ENCODE measurements around the gene TMEM158.
A peak's percentile ranks its signal among the peaks of the same experiment; 100 is the strongest.

The TMEM158 gene

GRCh38 chr3:45185461-45185860, 40.6 kb downstream of the TMEM158 start:
- H3K4me2 ChIP-seq (ENCODE audit: low read depth, low read length), result peak overlapping the region; percentile 22
- TF ChIP-seq CTCF (IDR thresholded peaks at IDR 0.05; ENCODE audit: low read length), result no peak
- TF ChIP-seq EZH2 (optimal IDR thresholded peaks at IDR 0.05; ENCODE audit: low read depth, low read length), result no peak
- TF ChIP-seq EZH2phosphoT487 (IDR thresholded peaks at IDR 0.05; ENCODE audit: low read length), result no peak
- H3K4me3 ChIP-seq (ENCODE audit: low read length), result no peak overlapping the region
- no peaks in the 10 kb centered on the region for H3K36me3 ChIP-seq (replicated peaks; ENCODE audit: insufficient read depth, low read length)
- peaks cover 41% of the 10 kb centered on the region for H3K4me1 ChIP-seq (ENCODE audit: low read length)
- no peaks in the 10 kb centered on the region for H3K79me2 ChIP-seq (ENCODE audit: low read length)
- H4K20me1 ChIP-seq (ENCODE audit: insufficient read depth, low read length), result no peaks in the 10 kb centered on the region
- DNase-seq, result no peak
- no peak overlapping the region for H3K9ac ChIP-seq (ENCODE audit: low read length)
- no peaks in the 10 kb centered on the region for H3K9me3 ChIP-seq (replicated peaks; ENCODE audit: insufficient read depth, low read length)
- peak overlapping the region; percentile 60; the same call in 1 of the 2 replicates for H3K27ac ChIP-seq (ENCODE audit: low read length)
- no peaks in the 10 kb centered on the region for H3K27me3 ChIP-seq (replicated peaks; ENCODE audit: insufficient read depth, low read length)
- no peaks in the 10 kb centered on the region for H3K9me2 ChIP-seq (replicated peaks; ENCODE audit: insufficient read depth, low read length)
- H3F3A ChIP-seq (ENCODE audit: insufficient read depth, low read length), result peaks cover 29% of the 10 kb centered on the region
- 0 out of 2 replicates have a peak overlapping the region, but pooled peaks have one; percentile 16 for H2AFZ ChIP-seq (ENCODE audit: low read length)

GRCh38 chr3:45185052-45185451, 41.0 kb downstream of the TMEM158 start:
- TF ChIP-seq EZH2 (optimal IDR thresholded peaks at IDR 0.05; ENCODE audit: low read depth, low read length) (no peak), EZH2phosphoT487 (IDR thresholded peaks at IDR 0.05; ENCODE audit: low read length) (no peak), CTCF (IDR thresholded peaks at IDR 0.05; ENCODE audit: low read length) (no peak)
- no peaks in the 10 kb centered on the region for H3K79me2 ChIP-seq (ENCODE audit: low read length)
- H3K4me2 ChIP-seq (ENCODE audit: low read depth, low read length), result peak overlapping the region; percentile 22
- H3K9me3 ChIP-seq (replicated peaks; ENCODE audit: insufficient read depth, low read length), result no peaks in the 10 kb centered on the region
- H3K27me3 ChIP-seq (replicated peaks; ENCODE audit: insufficient read depth, low read length), result no peaks in the 10 kb centered on the region
- peaks cover 29% of the 10 kb centered on the region for H3F3A ChIP-seq (ENCODE audit: insufficient read depth, low read length)
- H4K20me1 ChIP-seq (ENCODE audit: insufficient read depth, low read length), result no peaks in the 10 kb centered on the region
- 0 out of 2 replicates have a peak overlapping the region, but pooled peaks have one; percentile 16 for H2AFZ ChIP-seq (ENCODE audit: low read length)
- peak overlapping the region; percentile 60; the same call in 1 of the 2 replicates for H3K27ac ChIP-seq (ENCODE audit: low read length)
- no peak overlapping the region for H3K4me3 ChIP-seq (ENCODE audit: low read length)
- peaks cover 41% of the 10 kb centered on the region for H3K4me1 ChIP-seq (ENCODE audit: low read length)
- no peak overlapping the region for H3K9ac ChIP-seq (ENCODE audit: low read length)
- no peaks in the 10 kb centered on the region for H3K9me2 ChIP-seq (replicated peaks; ENCODE audit: insufficient read depth, low read length)
- H3K36me3 ChIP-seq (replicated peaks; ENCODE audit: insufficient read depth, low read length), result no peaks in the 10 kb centered on the region
- DNase-seq, result no peak

- 0 out of 2 replicates have a peak overlapping the region, but pooled peaks have one; percentile 82 for H2AFZ ChIP-seq (ENCODE audit: low read length)
These were observed 42.2 kb downstream of the TMEM158 start for GRCh38 chr3:45183872-45184262.

More at GRCh38 chr3:45183872-45184262, 42.2 kb downstream of the TMEM158 start:
- H3K4me1 ChIP-seq (ENCODE audit: low read length), result peaks cover 41% of the 10 kb centered on the region
- no peaks in the 10 kb centered on the region for H3K27me3 ChIP-seq (replicated peaks; ENCODE audit: insufficient read depth, low read length)
- no peak overlapping the region for H3K9ac ChIP-seq (ENCODE audit: low read length)
- H3K27ac ChIP-seq (ENCODE audit: low read length), result peak overlapping the region; percentile 60; the same call in 1 of the 2 replicates
- H3K4me3 ChIP-seq (ENCODE audit: low read length), result no peak overlapping the region
- no peaks in the 10 kb centered on the region for H3K9me2 ChIP-seq (replicated peaks; ENCODE audit: insufficient read depth, low read length)
- TF ChIP-seq CTCF (IDR thresholded peaks at IDR 0.05; ENCODE audit: low read length), result no peak
- no peak for TF ChIP-seq EZH2 (optimal IDR thresholded peaks at IDR 0.05; ENCODE audit: low read depth, low read length)
- TF ChIP-seq EZH2phosphoT487 (IDR thresholded peaks at IDR 0.05; ENCODE audit: low read length), result no peak
- no peaks in the 10 kb centered on the region for H4K20me1 ChIP-seq (ENCODE audit: insufficient read depth, low read length)
- H3K36me3 ChIP-seq (replicated peaks; ENCODE audit: insufficient read depth, low read length), result no peaks in the 10 kb centered on the region
- H3K9me3 ChIP-seq (replicated peaks; ENCODE audit: insufficient read depth, low read length), result no peaks in the 10 kb centered on the region
- DNase-seq, result no peak
- H3K79me2 ChIP-seq (ENCODE audit: low read length), result no peaks in the 10 kb centered on the region
- no peak overlapping the region for H3K4me2 ChIP-seq (ENCODE audit: low read depth, low read length)
- peaks cover 29% of the 10 kb centered on the region for H3F3A ChIP-seq (ENCODE audit: insufficient read depth, low read length)
